K562 (cell line): ENCODE results near the gene MYO16. TPM values are rescaled to one million over a fixed set of nuclear protein-coding genes. Genes with fewer than 3 reads are reported as not detected.
A peak's percentile ranks its signal among the peaks of the same experiment; 100 is the strongest.

ENCODE experiments used
- ATAC-seq: fragments of 200-7000 bp; cut with Tn5 transposase; 3 replicates; pipeline ENCODE4 v1.9.1; 2020; ENCODE audit warnings: moderate library complexity
- BruUV-seq: library from RNA; stranded (reverse); fragments of 400-500 nt; replicated peaks from 2 replicates; lab custom pipeline; 2021; lab: Mats Ljungman, UMichigan
- CTCF ChIA-PET: fragments of 300-600 bp; formaldehyde crosslinking; extraction: SDS; loops from one replicate; lab custom pipeline; 2021; ENCODE audit warnings: low intra/inter-chr PET ratio; lab: Yijun Ruan, JAX
- POLR2A ChIA-PET: fragments of 300-600, 350-650 bp; sonication (Branson Sonifier 250); formaldehyde crosslinking; extraction: SDS; loops from one replicate; lab custom pipeline; 2021; ENCODE audit warnings: antibody characterized with exemption, inconsistent platforms; lab: Yijun Ruan, JAX
- DNase-seq, 4 experiments: peaks; one replicate each; pipeline versions ENCODE4 v3.0.0 to v3.0.0-alpha.2; 2011 to 2018; ENCODE audit warnings: low spot score in 3 of 4, mixed read lengths in 3 of 4; ENCODE audit errors: extremely low read depth in 1 of 4
- FAIRE-seq: peaks from 2 replicates; lab custom pipeline; 2011; peaks lifted over from hg19 to GRCh38; lab: Jason Lieb, UNC
- H2AFZ ChIP-seq: 2 replicates; pipeline ENCODE4 v1.6.0; 2011; ENCODE audit warnings: low read depth, low read length, control low read depth, inconsistent platforms
- H3K27ac ChIP-seq: fragments of 200-600 bp; 3 replicates; pipeline ENCODE4 v1.8.0; 2011; ENCODE audit warnings: low read depth, mild to moderate bottlenecking, control low read depth, inconsistent platforms, low read length, moderate library complexity, mixed read lengths; ENCODE audit errors: extremely low read depth
- H3K27me3 ChIP-seq, 2 experiments: fragments of 300-600 bp in 1 of 2; 2 replicates in 1 of 2; 3 replicates in 1 of 2; pipeline versions ENCODE4 v1.6.0 to v1.8.0; 2011; ENCODE audit warnings: inconsistent platforms in 2 of 2, low read length in 2 of 2, mild to moderate bottlenecking in 1 of 2, mixed read lengths in 1 of 2, moderate library complexity in 1 of 2; ENCODE audit not compliant: control insufficient read depth in 2 of 2, insufficient read depth in 2 of 2
- H3K36me3 ChIP-seq: fragments of 300-600 bp; 3 replicates; pipeline ENCODE4 v1.8.0; 2011; ENCODE audit warnings: mild to moderate bottlenecking, low read length, inconsistent platforms; ENCODE audit not compliant: control insufficient read depth, insufficient read depth
- H3K4me1 ChIP-seq, 2 experiments: fragments of 200-600 bp in 1 of 2; replicated peaks in 1 of 2; 2 replicates in 1 of 2; 3 replicates in 1 of 2; pipeline versions ENCODE4 v1.5.1 to v1.8.0; 2011; ENCODE audit warnings: inconsistent platforms in 2 of 2, low read length in 2 of 2, mild to moderate bottlenecking in 1 of 2, mixed read lengths in 1 of 2, moderate library complexity in 1 of 2; ENCODE audit not compliant: control insufficient read depth in 2 of 2, insufficient read depth in 2 of 2
- H3K4me2 ChIP-seq: 2 replicates; pipeline ENCODE4 v1.6.1; 2011; ENCODE audit warnings: low read length, control low read depth, inconsistent platforms, mixed read lengths; ENCODE audit not compliant: insufficient read depth
- H3K4me3 ChIP-seq: fragments of 200-600 bp; sonication (generic), shearing (Covaris generic); 2 replicates; pipeline ENCODE4 v1.5.1; 2016; ENCODE audit warnings: control low read depth, inconsistent platforms
- H3K79me2 ChIP-seq: fragments of 200-600 bp; 3 replicates; pipeline ENCODE4 v1.8.0; 2011; ENCODE audit warnings: low read length, inconsistent platforms; ENCODE audit not compliant: control insufficient read depth, insufficient read depth
- H3K9ac ChIP-seq, 2 experiments: 2 replicates each; pipeline versions ENCODE4 v1.6.0 to v1.6.1; 2011; ENCODE audit warnings: low read depth in 2 of 2, low read length in 2 of 2, control low read depth in 1 of 2, inconsistent platforms in 1 of 2, mild to moderate bottlenecking in 1 of 2, mixed read lengths in 1 of 2; ENCODE audit not compliant: insufficient read depth in 1 of 2
- H3K9me1 ChIP-seq: one replicate; pipeline ENCODE4 v1.6.0; 2011; ENCODE audit warnings: inconsistent platforms, mild to moderate bottlenecking, low read length, moderate library complexity; ENCODE audit not compliant: control insufficient read depth, insufficient read depth
- H3K9me3 ChIP-seq: replicated peaks from 2 replicates; pipeline ENCODE4 v1.5.1; 2011; ENCODE audit warnings: low read depth, low read length, inconsistent platforms; ENCODE audit not compliant: control insufficient read depth, insufficient read depth
- H4K20me1 ChIP-seq: replicated peaks from 2 replicates; pipeline ENCODE4 v1.6.1; 2011; ENCODE audit warnings: low read length, inconsistent platforms, mixed read lengths; ENCODE audit not compliant: control insufficient read depth, insufficient read depth
- ARHGAP35 ChIP-seq: fragments of 450-650 bp; IDR thresholded peaks from 2 replicates; pipeline ENCODE4 v1.6.1; 2018; ENCODE audit not compliant: partially characterized antibody
- BMI1 ChIP-seq: fragments of 150-350 bp; IDR thresholded peaks from 2 replicates; pipeline ENCODE4 v1.6.1; 2014; ENCODE audit warnings: low read length
- COPS2 ChIP-seq: fragments of 450-650 bp; conservative IDR thresholded peaks from 2 replicates; pipeline ENCODE4 v1.6.1; 2016; ENCODE audit warnings: mild to moderate bottlenecking, moderate library complexity
- HMG20A ChIP-seq: fragments of 450-650 bp; formaldehyde crosslinking; conservative IDR thresholded peaks from 2 replicates; pipeline ENCODE4 v1.4.0; 2020; ENCODE audit warnings: mild to moderate bottlenecking, mixed read lengths
- IRF1 ChIP-seq: sonication (generic); formaldehyde crosslinking; IDR thresholded peaks from 2 replicates; pipeline ENCODE4 v1.8.0; 2022; ENCODE audit warnings: missing genetic modification reagents, mild to moderate bottlenecking, borderline replicate concordance
- LEF1 ChIP-seq: fragments of 450-650 bp; IDR thresholded peaks from 2 replicates; pipeline ENCODE4 v1.6.1; 2016; ENCODE audit warnings: mild to moderate bottlenecking
- NFIC ChIP-seq: fragments of 450-650 bp; IDR thresholded peaks from 2 replicates; pipeline ENCODE4 v1.6.1; 2017; ENCODE audit warnings: mild to moderate bottlenecking, inconsistent platforms
- ZFP36 ChIP-seq: fragments of 150-350 bp; IDR thresholded peaks from 2 replicates; pipeline ENCODE4 v1.6.1; 2018; ENCODE audit warnings: low read length, low read depth; ENCODE audit not compliant: partially characterized antibody
- ZNF197 ChIP-seq: fragments of 200-800 bp; sonication (Bioruptor generic); IDR thresholded peaks from 2 replicates; pipeline ENCODE4 v1.6.1; 2016; ENCODE audit warnings: low read depth, missing genetic modification characterization, missing compliant biosample characterization
- ZNF551 ChIP-seq: fragments of 250-450 bp; sonication (Bioruptor Pico); IDR thresholded peaks from 2 replicates; pipeline ENCODE4 v1.5.0; 2021; ENCODE audit warnings: mild to moderate bottlenecking, moderate library complexity
- ZNF830 ChIP-seq: fragments of 250-450 bp; sonication (Bioruptor Pico); IDR thresholded peaks from 2 replicates; pipeline ENCODE4 v1.5.0; 2021; ENCODE audit warnings: mild to moderate bottlenecking
- WGBS: fragments of 100-300 bp; shearing (Covaris generic); methylation state at CpG from one replicate; pipeline ENCODE4 v1.1.6; 2016; ENCODE audit warnings: low coverage, mixed read lengths; ENCODE audit not compliant: insufficient coverage; ENCODE audit errors: missing lambda C conversion rate; 5-methylcytosine and 5-hydroxymethylcytosine counted together
- in situ Hi-C: fragments of 300-500 bp; cut with MboI; formaldehyde crosslinking; loops from 4 replicates; pipeline ENCODE4 v1.15.0; 2018; ENCODE audit warnings: inconsistent platforms, mixed read lengths
- intact Hi-C: fragments of 100-400 bp; cut with micrococcal nuclease; formaldehyde crosslinking; loops from 2 replicates; pipeline ENCODE4 v1.14.2; 2022
- polyA plus RNA-seq, 8 experiments: library from polyadenylated mRNA; depleted of rRNA in 4 of 8; stranded (reverse) in 5 of 8; unstranded in 3 of 8; fragments of >200 nt; fragmentation: Nextera tagmentation in 2 of 8; fragmentation: Illumina TruSeq in 1 of 8; extraction: Ambion mirVana in 2 of 8; extraction: Trizol in 1 of 8; gene quantifications; 2 replicates each; pipeline versions ENCODE4 v1.2.1 to v1.2.3, GENCODE V29; 2011 to 2014; ENCODE audit warnings: inconsistent platforms in 1 of 8, missing spikeins in 1 of 8
- total RNA-seq, 7 experiments: library from RNA; depleted of rRNA in 6 of 7; stranded (reverse); fragments of >200 nt in 6 of 7; fragmentation: Illumina TruSeq in 2 of 7; extraction: Trizol in 2 of 7; gene quantifications; 2 replicates each; pipeline versions ENCODE4 v1.2.1 to v1.2.3, GENCODE V29; 2011 to 2021; ENCODE audit warnings: low replicate concordance in 1 of 7
- TF ChIP-seq, protein P1 (sequence below): fragments of 450-650 bp; IDR thresholded peaks from 2 replicates; pipeline ENCODE4 v1.6.1; 2016; ENCODE audit warnings: borderline replicate concordance

MYO16 gene
- total and polyA plus RNA-seq, 9 of the 15 experiments (the other 6 are each of a cell fraction or from before 2014, with no cell fraction given) = 4.3 to 45.7 (median 12.1) TPM

DNA sequence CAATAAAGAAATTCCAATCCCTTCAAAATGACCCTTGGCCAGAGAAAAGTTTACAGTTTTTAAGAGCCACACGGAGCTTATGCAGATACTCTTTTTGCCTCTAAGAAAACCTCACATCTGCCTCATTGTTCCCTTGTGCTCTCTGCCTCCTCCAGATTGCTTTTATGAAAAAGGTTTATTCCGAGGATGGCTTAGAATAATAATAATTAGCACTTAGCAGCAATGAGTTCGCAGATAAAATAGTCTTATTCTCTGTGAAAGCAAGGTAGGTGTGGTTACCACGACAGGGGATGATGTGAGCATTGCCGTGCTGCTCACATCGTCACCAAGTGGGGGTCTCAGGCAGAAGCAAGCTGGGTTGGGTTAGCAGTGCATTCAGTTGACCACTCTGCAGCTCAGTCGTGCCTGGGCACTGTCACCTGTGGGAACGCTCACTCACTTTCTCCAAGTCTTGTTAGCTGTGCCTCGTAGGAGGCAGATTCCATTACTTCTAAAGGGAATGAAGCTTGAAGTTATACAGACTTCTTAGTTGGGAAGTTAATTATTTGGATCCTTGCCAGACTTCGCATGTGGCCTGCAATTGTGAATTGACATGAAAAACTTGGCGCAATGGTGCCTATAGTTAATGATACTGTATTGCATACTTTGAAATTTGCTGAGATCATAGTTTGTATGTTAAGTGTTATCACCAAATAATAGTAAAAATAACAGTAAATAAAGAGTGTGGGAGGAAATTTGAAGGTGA, 157.2 kb downstream of the MYO16 start:
- BruUV-seq = no TSS peak
- Histone ChIP-seq H2AFZ (no peak overlapping the region), H3K27me3 (no peaks in the 10 kb centered on the region), H3K36me3 (peaks cover 10% of the 10 kb centered on the region; the same call in 1 of the 3 replicates), H3K79me2 (no peaks in the 10 kb centered on the region; the same call in 2 of the 3 replicates), H3K9me3 (peaks cover 2% of the 10 kb centered on the region; the same call in 1 of the 2 replicates), H3K4me3 (no peak overlapping the region), H3K4me1 (peaks cover 0 to 2% of the 10 kb centered on the region in 2 experiments; a peak in 2 of 5 replicates), H3K9me1 (no peaks in the 10 kb centered on the region), H3K9ac (no peak overlapping the region), H3K4me2 (no peak overlapping the region), H4K20me1 (no peaks in the 10 kb centered on the region), H3K27ac (no peak overlapping the region)
- WGBS = 69% methylated on average over 11 of the region's 11 CpGs
- CTCF ChIA-PET = no interaction called here
- DNase-seq (no peak), ATAC-seq (no peak), FAIRE-seq (no peak)
- intact Hi-C loops = no loop called here
- TF ChIP-seq NFIC (peak; percentile 62), ZNF551 (no peak)
- POLR2A ChIA-PET = no interaction called here
- in situ Hi-C loops = no loop called here

- ChIA-PET CTCF (no interaction called here), POLR2A (no interaction called here)
- BruUV-seq = no TSS peak
- no peak for DNase-seq
- no peaks in the 10 kb centered on the region for H3K9me1 ChIP-seq
- no peak overlapping the region for H3K9ac ChIP-seq
- H3K4me3 ChIP-seq = no peak overlapping the region
- no peaks in the 10 kb centered on the region for H3K27me3 ChIP-seq
- peaks cover 10% of the 10 kb centered on the region; the same call in 1 of the 3 replicates for H3K36me3 ChIP-seq
- H3K4me1 ChIP-seq = peaks cover 0 to 2% of the 10 kb centered on the region in 2 experiments; a peak in 2 of 5 replicates
- in situ Hi-C loops = no loop called here
- H3K27ac ChIP-seq = no peak overlapping the region
- no peak for ATAC-seq
- H2AFZ ChIP-seq = peak overlapping the region; percentile 58
- H4K20me1 ChIP-seq = no peaks in the 10 kb centered on the region
- H3K4me2 ChIP-seq = no peak overlapping the region
- FAIRE-seq = no peak
- no peaks in the 10 kb centered on the region; the same call in 2 of the 3 replicates for H3K79me2 ChIP-seq
- H3K9me3 ChIP-seq = no peaks in the 10 kb centered on the region; the same call in 1 of the 2 replicates
- intact Hi-C loops = no loop called here
- 48% methylated on average over 13 of the region's 14 CpGs for WGBS
- no peak for TF ChIP-seq ARHGAP35
- TF ChIP-seq BMI1 = no peak
- no peak for TF ChIP-seq LEF1
- TF ChIP-seq, protein P1, sequence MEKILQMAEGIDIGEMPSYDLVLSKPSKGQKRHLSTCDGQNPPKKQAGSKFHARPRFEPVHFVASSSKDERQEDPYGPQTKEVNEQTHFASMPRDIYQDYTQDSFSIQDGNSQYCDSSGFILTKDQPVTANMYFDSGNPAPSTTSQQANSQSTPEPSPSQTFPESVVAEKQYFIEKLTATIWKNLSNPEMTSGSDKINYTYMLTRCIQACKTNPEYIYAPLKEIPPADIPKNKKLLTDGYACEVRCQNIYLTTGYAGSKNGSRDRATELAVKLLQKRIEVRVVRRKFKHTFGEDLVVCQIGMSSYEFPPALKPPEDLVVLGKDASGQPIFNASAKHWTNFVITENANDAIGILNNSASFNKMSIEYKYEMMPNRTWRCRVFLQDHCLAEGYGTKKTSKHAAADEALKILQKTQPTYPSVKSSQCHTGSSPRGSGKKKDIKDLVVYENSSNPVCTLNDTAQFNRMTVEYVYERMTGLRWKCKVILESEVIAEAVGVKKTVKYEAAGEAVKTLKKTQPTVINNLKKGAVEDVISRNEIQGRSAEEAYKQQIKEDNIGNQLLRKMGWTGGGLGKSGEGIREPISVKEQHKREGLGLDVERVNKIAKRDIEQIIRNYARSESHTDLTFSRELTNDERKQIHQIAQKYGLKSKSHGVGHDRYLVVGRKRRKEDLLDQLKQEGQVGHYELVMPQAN = no peak
- no peak for TF ChIP-seq COPS2
- TF ChIP-seq IRF1 (CRISPR knock-in tag) = no peak
- TF ChIP-seq ZFP36 = no peak
- TF ChIP-seq HMG20A (CRISPR knock-in tag) = no peak
- TF ChIP-seq ZNF197 (CRISPR knock-in tag) = no peak
- TF ChIP-seq ZNF830 = no peak
- TF ChIP-seq, all 486 proteins: peak for 0
These were observed 158.4 kb downstream of the MYO16 start for GRCh38 chr13:108787700-108788414.
